ENCODE measurements around the gene HOXB6.

DNA sequence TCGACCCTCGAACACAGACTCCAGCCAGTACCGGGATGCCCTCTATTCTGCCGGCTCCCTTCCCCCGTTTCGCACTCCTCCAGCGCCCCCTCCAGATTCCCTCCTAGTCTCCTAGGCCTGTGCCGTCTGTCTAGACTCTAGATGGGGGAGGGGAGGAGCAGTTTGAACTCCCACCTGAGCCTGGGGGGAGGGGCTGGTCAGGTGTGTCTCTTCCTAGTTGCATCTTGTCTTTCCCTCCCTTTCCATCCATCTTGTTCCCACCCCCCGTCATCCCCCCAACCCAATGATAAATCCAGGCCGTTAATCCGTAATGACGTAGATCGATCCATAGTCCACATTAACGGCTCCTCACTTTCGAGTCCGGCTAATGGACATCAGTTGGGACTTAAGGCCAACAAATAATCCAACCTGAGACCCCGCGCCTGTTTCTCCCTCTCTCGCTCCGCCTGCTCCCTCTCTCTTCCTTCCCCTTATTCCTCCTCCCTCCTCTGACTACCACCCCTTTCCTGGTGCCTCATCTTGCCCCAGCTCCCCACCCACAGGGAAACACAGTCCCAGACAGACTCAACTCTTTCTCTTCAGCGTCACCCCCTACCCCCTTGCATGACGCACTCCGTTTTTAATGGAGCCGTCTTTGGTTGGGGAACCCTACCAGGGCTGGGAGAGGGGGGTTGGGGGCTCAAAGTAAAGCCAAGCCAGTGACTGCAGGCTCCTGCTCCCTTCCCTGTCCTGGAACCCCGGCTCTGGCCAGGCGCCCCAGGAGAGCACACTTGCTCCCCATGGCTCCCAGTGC is 7.9 kb downstream of the HOXB6 start:
- TF ChIP-seq, protein P1, sequence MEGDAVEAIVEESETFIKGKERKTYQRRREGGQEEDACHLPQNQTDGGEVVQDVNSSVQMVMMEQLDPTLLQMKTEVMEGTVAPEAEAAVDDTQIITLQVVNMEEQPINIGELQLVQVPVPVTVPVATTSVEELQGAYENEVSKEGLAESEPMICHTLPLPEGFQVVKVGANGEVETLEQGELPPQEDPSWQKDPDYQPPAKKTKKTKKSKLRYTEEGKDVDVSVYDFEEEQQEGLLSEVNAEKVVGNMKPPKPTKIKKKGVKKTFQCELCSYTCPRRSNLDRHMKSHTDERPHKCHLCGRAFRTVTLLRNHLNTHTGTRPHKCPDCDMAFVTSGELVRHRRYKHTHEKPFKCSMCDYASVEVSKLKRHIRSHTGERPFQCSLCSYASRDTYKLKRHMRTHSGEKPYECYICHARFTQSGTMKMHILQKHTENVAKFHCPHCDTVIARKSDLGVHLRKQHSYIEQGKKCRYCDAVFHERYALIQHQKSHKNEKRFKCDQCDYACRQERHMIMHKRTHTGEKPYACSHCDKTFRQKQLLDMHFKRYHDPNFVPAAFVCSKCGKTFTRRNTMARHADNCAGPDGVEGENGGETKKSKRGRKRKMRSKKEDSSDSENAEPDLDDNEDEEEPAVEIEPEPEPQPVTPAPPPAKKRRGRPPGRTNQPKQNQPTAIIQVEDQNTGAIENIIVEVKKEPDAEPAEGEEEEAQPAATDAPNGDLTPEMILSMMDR (conservative IDR thresholded peaks at IDR 0.05): no peak
- TF ChIP-seq ZFX (IDR thresholded peaks at IDR 0.05): no peak

Measured in C4-2B (cell line).